ENCODE results near the gene CAND2. TPM values are rescaled to one million over a fixed set of nuclear protein-coding genes. Genes with fewer than 3 reads are reported as not detected.

The CAND2 gene
- polyA plus RNA-seq, 1 of the 3 experiments (the other 2 are of a cell fraction), result 1.5 TPM

DNA sequence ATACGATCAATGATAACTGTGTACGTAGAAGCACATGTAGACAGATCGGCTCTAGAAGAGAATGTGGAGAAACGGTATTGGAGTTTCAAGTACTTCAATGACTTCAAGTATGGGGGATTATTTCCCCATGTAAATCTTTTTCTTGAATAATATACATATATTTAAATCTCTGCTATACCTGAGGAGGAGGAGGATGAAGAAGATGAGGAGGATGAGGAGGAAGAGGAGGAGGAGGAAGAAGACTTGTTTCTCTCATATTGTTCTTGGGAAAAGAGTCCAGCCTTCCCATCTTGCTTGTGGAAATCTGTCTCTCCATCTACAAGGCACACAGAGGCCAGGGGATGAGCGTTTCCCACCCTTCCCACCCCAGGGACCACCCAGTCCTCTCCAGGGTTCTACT lies 48.0 kb upstream of the CAND2 start (continued):
- no peak for TF ChIP-seq RAD21 (IDR thresholded peaks at IDR 0.05; ENCODE audit: low read length)
- no peak for TF ChIP-seq RXRA (IDR thresholded peaks at IDR 0.05; ENCODE audit: borderline replicate concordance, low read depth)
- no peak for TF ChIP-seq USF2 (IDR thresholded peaks at IDR 0.05; ENCODE audit: borderline replicate concordance, low read depth, low read length)
- no peak for TF ChIP-seq RFX5 (IDR thresholded peaks at IDR 0.05; ENCODE audit: low read length)
- TF ChIP-seq TEAD4 (IDR thresholded peaks at IDR 0.05; ENCODE audit: borderline replicate concordance, insufficient read depth), result no peak

DNA sequence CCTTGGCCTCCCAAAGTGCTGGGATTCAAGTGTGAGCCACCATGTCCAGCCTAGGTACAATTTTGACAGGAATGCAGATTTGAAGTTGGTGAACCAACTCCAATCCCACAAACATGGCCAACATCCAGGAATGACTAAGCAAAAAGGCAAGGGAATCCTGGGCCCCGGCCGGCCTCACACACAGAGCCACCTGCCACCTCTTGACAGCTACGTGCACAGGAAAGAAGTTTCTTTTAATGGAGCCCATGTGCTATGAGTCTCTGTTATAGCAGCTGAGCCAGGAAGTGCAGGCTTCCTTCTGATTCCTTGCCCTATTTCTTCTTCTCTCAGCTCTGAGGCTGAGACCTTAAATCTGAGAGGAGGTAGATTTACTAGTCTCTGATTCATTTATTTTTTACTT lies 46.3 kb upstream of the CAND2 start:
- Histone ChIP-seq H3K4me1 (ENCODE audit: control insufficient read depth in 1 of 2, insufficient read depth in 2 of 2, low read depth in 1 of 2, low read length in 1 of 2) (no peaks in the 10 kb centered on the region; a peak in 2 of 4 replicates), H3K4me2 (0 out of 2 replicates have a peak overlapping the region, but pooled peaks have one; percentile 18), H3K27ac (ENCODE audit: low read depth in 2 of 2, low read length in 1 of 2) (peak overlapping the region; percentile 36 to 57; a peak in 3 of 4 replicates), H3K9ac (no peak overlapping the region), H2AFZ (ENCODE audit: low read depth) (peak overlapping the region; percentile 57; the same call in 1 of the 2 replicates), H3K27me3 (ENCODE audit: insufficient read depth) (no peaks in the 10 kb centered on the region), H3K36me3 (replicated peaks in 1 of 2; ENCODE audit: control insufficient read depth in 1 of 2, insufficient read depth in 2 of 2, low read length in 1 of 2) (no peaks in the 10 kb centered on the region), H3K4me3 (ENCODE audit: low read depth in 2 of 2, low read length in 1 of 2) (no peak overlapping the region), H3K9me3 (no peaks in the 10 kb centered on the region), H3K9me2 (no peaks in the 10 kb centered on the region), H3F3A (replicated peaks; ENCODE audit: insufficient read depth) (peaks cover 9% of the 10 kb centered on the region), H3K79me2 (ENCODE audit: insufficient read depth) (no peaks in the 10 kb centered on the region), H4K20me1 (ENCODE audit: insufficient read depth) (no peaks in the 10 kb centered on the region)
- 38% methylated on average over 3 of the region's 3 CpGs for WGBS (ENCODE audit: low lambda C conversion rate)
- CTCF ChIA-PET, result interaction anchor here (1.0 to 1.6 kb wide), 2 partner anchors 23 to 30 kb away, joined by 3 to 5 read pairs; no protein-coding TSS in a partner anchor
- no peak for DNase-seq
- POLR2A ChIA-PET, result no interaction called here
- TF ChIP-seq JUND (IDR thresholded peaks at IDR 0.05) (0 out of 2 replicates have a peak, but pooled peaks have one; percentile 22), ELF1 (IDR thresholded peaks at IDR 0.05) (peak; percentile 15; the same call in 1 of the 2 replicates), NRF1 (IDR thresholded peaks at IDR 0.05; ENCODE audit: low read depth, low read length) (no peak), USF2 (IDR thresholded peaks at IDR 0.05; ENCODE audit: borderline replicate concordance, low read depth, low read length) (no peak), SMC3 (IDR thresholded peaks at IDR 0.05; ENCODE audit: low read depth, low read length) (no peak), TEAD4 (IDR thresholded peaks at IDR 0.05; ENCODE audit: borderline replicate concordance, insufficient read depth) (no peak), RAD21 (IDR thresholded peaks at IDR 0.05; ENCODE audit: low read length) (no peak), GATA2 (CRISPR knock-in tag; IDR thresholded peaks at IDR 0.05) (no peak), FOXJ3 (CRISPR knock-in tag; IDR thresholded peaks at IDR 0.05) (no peak), FOXM1 (IDR thresholded peaks at IDR 0.05; ENCODE audit: low read depth) (no peak), SIN3A (IDR thresholded peaks at IDR 0.05; ENCODE audit: borderline replicate concordance, low read depth, low read length) (no peak), RCOR1 (IDR thresholded peaks at IDR 0.05; ENCODE audit: low read length) (no peak), GABPA (IDR thresholded peaks at IDR 0.05; ENCODE audit: low read depth) (no peak), CHD2 (IDR thresholded peaks at IDR 0.05; ENCODE audit: low read length, partially characterized antibody) (no peak), EP300 (IDR thresholded peaks at IDR 0.05; ENCODE audit: borderline replicate concordance in 1 of 2, low read depth in 1 of 2, low read length in 1 of 2) (no peak; a peak in 1 of 4 replicates), MAX (IDR thresholded peaks at IDR 0.05; ENCODE audit: low read depth) (peak; percentile 61), TAF1 (IDR thresholded peaks at IDR 0.05; ENCODE audit: borderline replicate concordance, low read depth, low read length) (no peak), MEF2A (IDR thresholded peaks at IDR 0.05; ENCODE audit: borderline replicate concordance, low read depth) (no peak), RFX5 (IDR thresholded peaks at IDR 0.05; ENCODE audit: low read length) (no peak), NFIC (IDR thresholded peaks at IDR 0.05; ENCODE audit: borderline replicate concordance) (peak; percentile 74; the same call in 1 of the 2 replicates), RXRA (IDR thresholded peaks at IDR 0.05; ENCODE audit: borderline replicate concordance, low read depth) (no peak), MXI1 (IDR thresholded peaks at IDR 0.05; ENCODE audit: low read depth, low read length) (no peak), YY1 (IDR thresholded peaks at IDR 0.05; ENCODE audit: low read depth) (peak; percentile 59; the same call in 1 of the 2 replicates), TCF12 (IDR thresholded peaks at IDR 0.05) (peak; percentile 21; the same call in 1 of the 2 replicates), POLR2AphosphoS5 (IDR thresholded peaks at IDR 0.05; ENCODE audit: low read depth, low read length) (no peak; the same call in 1 of the 2 replicates)
- TF ChIP-seq, protein P1, sequence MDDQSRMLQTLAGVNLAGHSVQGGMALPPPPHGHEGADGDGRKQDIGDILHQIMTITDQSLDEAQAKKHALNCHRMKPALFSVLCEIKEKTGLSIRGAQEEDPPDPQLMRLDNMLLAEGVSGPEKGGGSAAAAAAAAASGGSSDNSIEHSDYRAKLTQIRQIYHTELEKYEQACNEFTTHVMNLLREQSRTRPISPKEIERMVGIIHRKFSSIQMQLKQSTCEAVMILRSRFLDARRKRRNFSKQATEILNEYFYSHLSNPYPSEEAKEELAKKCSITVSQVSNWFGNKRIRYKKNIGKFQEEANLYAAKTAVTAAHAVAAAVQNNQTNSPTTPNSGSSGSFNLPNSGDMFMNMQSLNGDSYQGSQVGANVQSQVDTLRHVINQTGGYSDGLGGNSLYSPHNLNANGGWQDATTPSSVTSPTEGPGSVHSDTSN (IDR thresholded peaks at IDR 0.05), result peak; percentile 59
- TF ChIP-seq, protein P2, sequence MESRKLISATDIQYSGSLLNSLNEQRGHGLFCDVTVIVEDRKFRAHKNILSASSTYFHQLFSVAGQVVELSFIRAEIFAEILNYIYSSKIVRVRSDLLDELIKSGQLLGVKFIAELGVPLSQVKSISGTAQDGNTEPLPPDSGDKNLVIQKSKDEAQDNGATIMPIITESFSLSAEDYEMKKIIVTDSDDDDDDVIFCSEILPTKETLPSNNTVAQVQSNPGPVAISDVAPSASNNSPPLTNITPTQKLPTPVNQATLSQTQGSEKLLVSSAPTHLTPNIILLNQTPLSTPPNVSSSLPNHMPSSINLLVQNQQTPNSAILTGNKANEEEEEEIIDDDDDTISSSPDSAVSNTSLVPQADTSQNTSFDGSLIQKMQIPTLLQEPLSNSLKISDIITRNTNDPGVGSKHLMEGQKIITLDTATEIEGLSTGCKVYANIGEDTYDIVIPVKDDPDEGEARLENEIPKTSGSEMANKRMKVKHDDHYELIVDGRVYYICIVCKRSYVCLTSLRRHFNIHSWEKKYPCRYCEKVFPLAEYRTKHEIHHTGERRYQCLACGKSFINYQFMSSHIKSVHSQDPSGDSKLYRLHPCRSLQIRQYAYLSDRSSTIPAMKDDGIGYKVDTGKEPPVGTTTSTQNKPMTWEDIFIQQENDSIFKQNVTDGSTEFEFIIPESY (IDR thresholded peaks at IDR 0.05; ENCODE audit: borderline replicate concordance, low read depth), result no peak
